Endothelial cell of umbilical vein (primary cell): ENCODE measurements around the gene RSRC2. TPM values are rescaled to one million over a fixed set of nuclear protein-coding genes. Genes with fewer than 3 reads are reported as not detected.

Source experiments
- BruUV-seq: library from RNA; stranded (reverse); fragments of 400-500 nt; replicated peaks from 2 replicates; lab custom pipeline; 2021; lab: Mats Ljungman, UMichigan
- CTCF ChIA-PET: fragments of 300-600, 350-600 bp; sonication (Branson Sonifier 250); formaldehyde crosslinking; loops from one replicate; lab custom pipeline; 2021; ENCODE audit warnings: antibody characterized with exemption, inconsistent platforms; lab: Charles Lee
- POLR2A ChIA-PET: fragments of 300-600, 350-600 bp; sonication (Branson Sonifier 250); formaldehyde crosslinking; loops from one replicate; lab custom pipeline; 2021; ENCODE audit warnings: antibody characterized with exemption, inconsistent platforms; lab: Charles Lee
- DNase-seq: peaks from one replicate; pipeline ENCODE4 v3.0.0-alpha.2; 2011; ENCODE audit warnings: low read depth, low spot score
- FAIRE-seq: peaks from 2 replicates; lab custom pipeline; 2011; peaks lifted over from hg19 to GRCh38; lab: Jason Lieb, UNC
- H2AFZ ChIP-seq: 2 replicates; pipeline ENCODE4 v1.6.0; 2012; ENCODE audit warnings: low read depth, low read length, control low read depth, inconsistent platforms
- H3K27ac ChIP-seq: 2 replicates; pipeline ENCODE4 v1.5.1; 2011; ENCODE audit warnings: low read depth, mild to moderate bottlenecking, control low read depth, low read length, moderate library complexity; ENCODE audit not compliant: insufficient read depth
- H3K27me3 ChIP-seq, 2 experiments: 2 replicates each; pipeline versions ENCODE4 v1.6.0 to v1.6.1; 2011; ENCODE audit warnings: low read length in 2 of 2, mixed read lengths in 1 of 2; ENCODE audit not compliant: control insufficient read depth in 2 of 2, insufficient read depth in 2 of 2
- H3K36me3 ChIP-seq, 2 experiments: 2 replicates in 1 of 2; 3 replicates in 1 of 2; pipeline ENCODE4 v1.5.1; 2011; ENCODE audit warnings: low read length in 2 of 2, mild to moderate bottlenecking in 1 of 2, moderate library complexity in 1 of 2; ENCODE audit not compliant: control insufficient read depth in 2 of 2, insufficient read depth in 2 of 2; ENCODE audit errors: extremely low read depth in 1 of 2
- H3K4me1 ChIP-seq: 3 replicates; pipeline ENCODE4 v1.5.1; 2011; ENCODE audit warnings: mild to moderate bottlenecking, low read length; ENCODE audit not compliant: control insufficient read depth, insufficient read depth; ENCODE audit errors: extremely low read depth
- H3K4me2 ChIP-seq: 2 replicates; pipeline ENCODE4 v1.6.1; 2011; ENCODE audit warnings: low read length, control low read depth, mixed read lengths; ENCODE audit not compliant: insufficient read depth
- H3K4me3 ChIP-seq, 3 experiments: fragments of 200-600 bp in 1 of 3; sonication (generic), shearing (Covaris generic) in 1 of 3; replicated peaks in 1 of 3; 2 replicates each; pipeline ENCODE4 v1.5.1; 2011 to 2016; ENCODE audit warnings: control low read depth in 3 of 3, low read length in 3 of 3, mild to moderate bottlenecking in 2 of 3, inconsistent platforms in 1 of 3, low read depth in 1 of 3, moderate library complexity in 1 of 3; ENCODE audit not compliant: insufficient read depth in 1 of 3
- H3K79me2 ChIP-seq: 2 replicates; pipeline ENCODE4 v1.6.0; 2012; ENCODE audit warnings: low read length, inconsistent platforms; ENCODE audit not compliant: control insufficient read depth, insufficient read depth
- H3K9ac ChIP-seq: replicated peaks from 2 replicates; pipeline ENCODE3; 2011; ENCODE audit warnings: low read length, control low read depth; ENCODE audit not compliant: insufficient read depth; ENCODE audit errors: extremely low read depth
- H3K9me1 ChIP-seq: replicated peaks from 3 replicates; pipeline ENCODE4 v1.6.0; 2011; ENCODE audit warnings: mild to moderate bottlenecking, low read length; ENCODE audit not compliant: control insufficient read depth, insufficient read depth; ENCODE audit errors: extremely low read depth
- H3K9me3 ChIP-seq: replicated peaks from 2 replicates; pipeline ENCODE4 v1.5.1; 2012; ENCODE audit warnings: low read length, inconsistent platforms; ENCODE audit not compliant: control insufficient read depth, insufficient read depth
- H4K20me1 ChIP-seq: replicated peaks from 2 replicates; pipeline ENCODE3; 2011; ENCODE audit warnings: mild to moderate bottlenecking, low read length; ENCODE audit not compliant: control insufficient read depth, insufficient read depth; ENCODE audit errors: extremely low read depth
- CTCF ChIP-seq, 2 donors: IDR thresholded peaks; 1 replicate in 1 of 2; 2 replicates in 1 of 2; pipeline ENCODE4 v1.5.1; 2011; ENCODE audit warnings: low read length in 2 of 2, mild to moderate bottlenecking in 2 of 2, moderate library complexity in 2 of 2, control low read depth in 1 of 2, inconsistent platforms in 1 of 2, low read depth in 1 of 2; ENCODE audit not compliant: insufficient read depth in 1 of 2; ENCODE audit errors: extremely low read depth in 1 of 2
- EZH2 ChIP-seq: IDR thresholded peaks from 2 replicates; pipeline ENCODE4 v1.6.1; 2012; ENCODE audit warnings: borderline replicate concordance, low read depth, mild to moderate bottlenecking, moderate library complexity, low read length, inconsistent platforms; ENCODE audit not compliant: severe bottlenecking
- FOS ChIP-seq: IDR thresholded peaks from 2 replicates; pipeline ENCODE4 v1.6.1; 2011; ENCODE audit warnings: mild to moderate bottlenecking, low read length, moderate library complexity, borderline replicate concordance; ENCODE audit not compliant: insufficient read depth
- GATA2 ChIP-seq: IDR thresholded peaks from 2 replicates; pipeline ENCODE4 v1.7.0; 2011; ENCODE audit warnings: low read depth, mild to moderate bottlenecking, moderate library complexity, mixed read lengths, low read length; ENCODE audit not compliant: insufficient read length, insufficient read depth
- JUN ChIP-seq: IDR thresholded peaks from 2 replicates; pipeline ENCODE4 v1.6.1; 2011; ENCODE audit warnings: borderline replicate concordance, low read depth; ENCODE audit not compliant: insufficient read length, insufficient read depth
- MAX ChIP-seq: IDR thresholded peaks from 2 replicates; pipeline ENCODE4 v1.6.1; 2011; ENCODE audit not compliant: insufficient read depth, insufficient read length
- MYC ChIP-seq: IDR thresholded peaks from one replicate; pipeline ENCODE4 v1.6.1; 2011; ENCODE audit warnings: mild to moderate bottlenecking, low read depth, low read length
- POLR2A ChIP-seq: IDR thresholded peaks from 2 replicates; pipeline ENCODE4 v1.6.1; 2012; ENCODE audit warnings: low read depth, mild to moderate bottlenecking, control low read depth, low read length
- POLR2AphosphoS5 ChIP-seq: IDR thresholded peaks from 2 replicates; pipeline ENCODE4 v1.6.1; 2012; ENCODE audit warnings: low read depth, mild to moderate bottlenecking, control low read depth, low read length, moderate library complexity; ENCODE audit not compliant: insufficient read depth
- dilution Hi-C: fragments of 300-500 bp; cut with MboI; formaldehyde crosslinking; loops from one replicate; pipeline ENCODE4 v1.15.0; 2019; ENCODE audit warnings: low sequenced_read_pairs; ENCODE audit not compliant: extremely low pct_ligation_motif_present
- intact Hi-C: fragments of 100-400 bp; cut with micrococcal nuclease; formaldehyde crosslinking; loops from one replicate; pipeline ENCODE4 v1.10.0; 2022
- polyA plus RNA-seq, 4 experiments: library from polyadenylated mRNA; depleted of rRNA in 3 of 4; stranded (reverse) in 3 of 4; unstranded in 1 of 4; fragments of >200 nt; gene quantifications; 2 replicates each; pipeline versions ENCODE4 v1.2.1 to v1.2.3, GENCODE V29; 2011 to 2012; ENCODE audit warnings: missing spikeins in 1 of 4
- total RNA-seq: library from RNA; stranded (reverse); gene quantifications from 2 replicates; pipeline ENCODE4 v1.2.3, GENCODE V29; 2021

RSRC2 gene
- total and polyA plus RNA-seq, 2 donors (not counting 3 experiments of a cell fraction or from before 2014, with no cell fraction given): 17.6 to 81.1 TPM

GRCh38 chr12:122545855-122546254 is 19.1 kb upstream of the RSRC2 start:
- dilution Hi-C loops: no loop called here
- no peaks in the 10 kb centered on the region for H3K27me3 ChIP-seq
- intact Hi-C loops: no loop called here
- H3K9me3 ChIP-seq: no peaks in the 10 kb centered on the region
- peaks cover 0 to 10% of the 10 kb centered on the region in 2 experiments for H3K36me3 ChIP-seq
- H3K79me2 ChIP-seq: no peaks in the 10 kb centered on the region
- DNase-seq (no peak), FAIRE-seq (no peak)
- H3K4me2 ChIP-seq: no peak overlapping the region
- TF ChIP-seq POLR2A: no peak
- TF ChIP-seq JUN: no peak
- no peak for TF ChIP-seq EZH2
- TF ChIP-seq CTCF (IDR thresholded peaks at IDR 0.05; ENCODE audit: extremely low read depth in 1 of 2, insufficient read depth in 1 of 2, low read depth in 1 of 2, low read length in 2 of 2): no peak
- TF ChIP-seq MYC: no peak
- no peak for TF ChIP-seq FOS
- no peak for TF ChIP-seq MAX
- TF ChIP-seq GATA2: no peak
- TF ChIP-seq POLR2AphosphoS5: no peak
- H3K9ac ChIP-seq: no peak overlapping the region
- no TSS peak for BruUV-seq
- no peaks in the 10 kb centered on the region for H3K4me1 ChIP-seq
- H4K20me1 ChIP-seq: no peaks in the 10 kb centered on the region
- CTCF ChIA-PET: no interaction called here
- no peak overlapping the region for H2AFZ ChIP-seq
- POLR2A ChIA-PET: no interaction called here
- H3K9me1 ChIP-seq: no peaks in the 10 kb centered on the region
- H3K27ac ChIP-seq: no peak overlapping the region
- no peak overlapping the region for H3K4me3 ChIP-seq
